H1 (cell line): Measurements from ENCODE around the gene TREM1. TPM values are rescaled to one million over a fixed set of nuclear protein-coding genes. Genes with fewer than 3 reads are reported as not detected.

Source experiments
- CTCF ChIA-PET: fragments of 300-600 bp; sonication (Branson Sonifier 250); formaldehyde crosslinking; loops from one replicate; lab custom pipeline; 2021; ENCODE audit not compliant: partially characterized antibody; lab: Charles Lee
- POLR2A ChIA-PET: fragments of 300-600 bp; sonication (Branson Sonifier 250); formaldehyde crosslinking; loops from one replicate; lab custom pipeline; 2021; ENCODE audit warnings: inconsistent platforms; ENCODE audit not compliant: partially characterized antibody; lab: Charles Lee
- DNase-seq, 2 experiments: peaks; one replicate each; pipeline versions ENCODE4 v3.0.0 to v3.0.0-alpha.2; 2010 to 2022; ENCODE audit warnings: low spot score in 2 of 2, low read depth in 1 of 2, mixed read lengths in 1 of 2
- FAIRE-seq: peaks from 2 replicates; lab custom pipeline; 2011; peaks lifted over from hg19 to GRCh38; lab: Jason Lieb, UNC
- H2AFZ ChIP-seq: 2 replicates; pipeline ENCODE4 v1.8.1; 2012; ENCODE audit warnings: low read length, inconsistent platforms
- H2AK5ac ChIP-seq: 2 replicates; pipeline ENCODE4 v1.6.1; 2013; ENCODE audit warnings: low read depth, low read length
- H2BK120ac ChIP-seq: replicated peaks from 2 replicates; pipeline ENCODE3; 2013; ENCODE audit warnings: low read depth, low read length, inconsistent platforms
- H2BK12ac ChIP-seq: 2 replicates; pipeline ENCODE4 v1.6.1; 2013; ENCODE audit warnings: low read depth, low read length
- H2BK15ac ChIP-seq: 2 replicates; pipeline ENCODE4 v1.6.1; 2013; ENCODE audit warnings: low read length
- H2BK20ac ChIP-seq: 2 replicates; pipeline ENCODE4 v1.6.1; 2013; ENCODE audit warnings: low read length
- H2BK5ac ChIP-seq: 2 replicates; pipeline ENCODE4 v1.6.1; 2013; ENCODE audit warnings: low read depth, low read length
- H3K14ac ChIP-seq: 2 replicates; pipeline ENCODE4 v1.6.1; 2013; ENCODE audit warnings: inconsistent platforms; ENCODE audit not compliant: insufficient read length
- H3K18ac ChIP-seq: 2 replicates; pipeline ENCODE4 v1.6.1; 2013; ENCODE audit warnings: low read length; ENCODE audit errors: extremely low read depth
- H3K23ac ChIP-seq: 2 replicates; pipeline ENCODE4 v1.6.1; 2013; ENCODE audit warnings: inconsistent platforms; ENCODE audit not compliant: insufficient read length
- H3K23me2 ChIP-seq: 2 replicates; pipeline ENCODE4 v1.6.1; 2013; ENCODE audit warnings: low read depth, low read length
- H3K27ac ChIP-seq: 2 replicates; pipeline ENCODE4 v1.6.1; 2011; ENCODE audit warnings: low read depth, low read length, inconsistent platforms
- H3K27me3 ChIP-seq, 4 experiments: replicated peaks in 1 of 4; 1 replicate in 1 of 4; 2 replicates in 3 of 4; pipeline versions ENCODE4 v1.6.1 to v1.8.1; 2011 to 2013; ENCODE audit warnings: low read length in 3 of 4, mild to moderate bottlenecking in 3 of 4, inconsistent platforms in 2 of 4, mixed read lengths in 2 of 4, moderate library complexity in 1 of 4; ENCODE audit not compliant: control insufficient read depth in 3 of 4, insufficient read depth in 3 of 4; ENCODE audit errors: extremely low read depth in 1 of 4
- H3K36me3 ChIP-seq, 4 experiments: 2 replicates each; pipeline versions ENCODE4 v1.6.1 to v1.8.1; 2011 to 2013; ENCODE audit warnings: mild to moderate bottlenecking in 4 of 4, low read length in 3 of 4, moderate library complexity in 2 of 4, control low read depth in 1 of 4, inconsistent platforms in 1 of 4; ENCODE audit not compliant: insufficient read depth in 4 of 4, control insufficient read depth in 2 of 4
- H3K4ac ChIP-seq: replicated peaks from 2 replicates; pipeline ENCODE3; 2013; ENCODE audit warnings: low read length, low read depth, mixed read lengths, inconsistent platforms; ENCODE audit not compliant: insufficient read length
- H3K4me1 ChIP-seq, 4 experiments: replicated peaks in 1 of 4; 1 replicate in 1 of 4; 2 replicates in 3 of 4; pipeline versions ENCODE4 v1.6.1 to v1.8.1; 2011 to 2013; ENCODE audit warnings: low read length in 3 of 4, inconsistent platforms in 2 of 4, mixed read lengths in 1 of 4; ENCODE audit not compliant: insufficient read depth in 4 of 4, control insufficient read depth in 3 of 4
- H3K4me2 ChIP-seq, 2 experiments: 2 replicates each; pipeline versions ENCODE4 v1.6.1 to v1.8.1; 2011 to 2013; ENCODE audit warnings: low read depth in 2 of 2, low read length in 2 of 2, control low read depth in 1 of 2, inconsistent platforms in 1 of 2, mild to moderate bottlenecking in 1 of 2; ENCODE audit not compliant: insufficient read depth in 1 of 2
- H3K4me3 ChIP-seq, 4 experiments: fragments of 200-600, 300-600 bp in 1 of 4; sonication (generic), shearing (Covaris generic), sonication (Bioruptor Twin) in 1 of 4; 2 replicates each; pipeline versions ENCODE4 v1.5.1 to v1.8.1; 2011 to 2016; ENCODE audit warnings: low read length in 4 of 4, low read depth in 3 of 4, control low read depth in 2 of 4, inconsistent platforms in 2 of 4, mild to moderate bottlenecking in 2 of 4, mixed read lengths in 1 of 4, moderate library complexity in 1 of 4; ENCODE audit not compliant: insufficient read depth in 2 of 4; ENCODE audit errors: extremely low read depth in 1 of 4
- H3K56ac ChIP-seq: replicated peaks from 2 replicates; pipeline ENCODE3; 2013; ENCODE audit warnings: low read depth, mild to moderate bottlenecking, mixed read lengths, low read length, inconsistent platforms; ENCODE audit not compliant: insufficient read length
- H3K79me1 ChIP-seq: 2 replicates; pipeline ENCODE4 v1.6.1; 2013; ENCODE audit warnings: low read depth, low read length, control low read depth
- H3K79me2 ChIP-seq, 2 experiments: 2 replicates each; pipeline versions ENCODE4 v1.6.1 to v1.8.1; 2012 to 2013; ENCODE audit warnings: low read length in 2 of 2, mild to moderate bottlenecking in 2 of 2, inconsistent platforms in 1 of 2; ENCODE audit not compliant: insufficient read depth in 2 of 2, control insufficient read depth in 1 of 2
- H3K9ac ChIP-seq, 4 experiments: replicated peaks in 1 of 4; 1 replicate in 1 of 4; 2 replicates in 3 of 4; pipeline versions ENCODE4 v1.6.1 to v1.8.1; 2011 to 2013; ENCODE audit warnings: low read depth in 3 of 4, low read length in 3 of 4, control low read depth in 2 of 4, mild to moderate bottlenecking in 2 of 4, moderate library complexity in 2 of 4, inconsistent platforms in 1 of 4; ENCODE audit errors: extremely low read depth in 1 of 4
- H3K9me3 ChIP-seq, 2 experiments: 2 replicates each; pipeline versions ENCODE4 v1.6.1 to v1.8.1; 2012 to 2013; ENCODE audit warnings: mild to moderate bottlenecking in 2 of 2, moderate library complexity in 2 of 2, control low read depth in 1 of 2, inconsistent platforms in 1 of 2, low read depth in 1 of 2, low read length in 1 of 2, mixed read lengths in 1 of 2; ENCODE audit not compliant: insufficient read depth in 2 of 2
- H4K20me1 ChIP-seq, 2 experiments: replicated peaks in 1 of 2; 2 replicates each; pipeline versions ENCODE3 to v1.8.1; 2011 to 2013; ENCODE audit warnings: inconsistent platforms in 2 of 2, low read length in 2 of 2, mild to moderate bottlenecking in 1 of 2; ENCODE audit not compliant: insufficient read depth in 2 of 2, control insufficient read depth in 1 of 2
- H4K5ac ChIP-seq: 2 replicates; pipeline ENCODE4 v1.6.1; 2013; ENCODE audit warnings: low read length, low read depth, mixed read lengths, inconsistent platforms; ENCODE audit not compliant: insufficient read length
- H4K8ac ChIP-seq: 2 replicates; pipeline ENCODE4 v1.8.0; 2013; ENCODE audit warnings: mild to moderate bottlenecking, moderate library complexity, low read length, inconsistent platforms; ENCODE audit not compliant: insufficient read depth; ENCODE audit errors: extremely low read depth
- H4K91ac ChIP-seq: replicated peaks from 2 replicates; pipeline ENCODE3; 2013; ENCODE audit warnings: low read length, mixed read lengths, inconsistent platforms; ENCODE audit not compliant: insufficient read length
- WGBS, 2 experiments: shearing (Covaris generic) in 1 of 2; methylation state at CpG; one replicate each; pipeline versions ENCODE4 v1.1.6 to v1.1.7; 2013 to 2015; ENCODE audit warnings: low lambda C conversion rate in 2 of 2, mixed read lengths in 2 of 2, inconsistent platforms in 1 of 2, low coverage in 1 of 2, missing lambda C conversion rate in 1 of 2; ENCODE audit not compliant: insufficient replicate concordance in 2 of 2, insufficient coverage in 1 of 2, insufficient read length in 1 of 2; ENCODE audit errors: extremely low coverage in 1 of 2, missing lambda C conversion rate in 1 of 2; 5-methylcytosine and 5-hydroxymethylcytosine counted together
- polyA plus RNA-seq, 7 experiments: library from polyadenylated mRNA; depleted of rRNA in 3 of 7; stranded (reverse) in 5 of 7; unstranded in 2 of 7; fragments of >200 nt in 5 of 7; fragments of 200-250 nt in 2 of 7; gene quantifications; 1 replicate in 5 of 7; 2 replicates in 1 of 7; 4 replicates in 1 of 7; pipeline versions ENCODE4 v1.2.1 to v1.2.3, GENCODE V29; 2011 to 2013; ENCODE audit warnings: missing spikeins in 2 of 7, mixed read lengths in 2 of 7
- total RNA-seq: library from RNA; stranded (reverse); fragmentation: NEBNext Ultra II Directional; extraction: Animal tissue kit (Norgen Biotek cat#: 25700); gene quantifications from 2 replicates; pipeline ENCODE4 v1.2.1, GENCODE V29; 2021

Gene TREM1
- total and polyA plus RNA-seq, 2 of the 8 experiments (the other 6 are each of a cell fraction or from before 2014, with no cell fraction given): not detected

DNA sequence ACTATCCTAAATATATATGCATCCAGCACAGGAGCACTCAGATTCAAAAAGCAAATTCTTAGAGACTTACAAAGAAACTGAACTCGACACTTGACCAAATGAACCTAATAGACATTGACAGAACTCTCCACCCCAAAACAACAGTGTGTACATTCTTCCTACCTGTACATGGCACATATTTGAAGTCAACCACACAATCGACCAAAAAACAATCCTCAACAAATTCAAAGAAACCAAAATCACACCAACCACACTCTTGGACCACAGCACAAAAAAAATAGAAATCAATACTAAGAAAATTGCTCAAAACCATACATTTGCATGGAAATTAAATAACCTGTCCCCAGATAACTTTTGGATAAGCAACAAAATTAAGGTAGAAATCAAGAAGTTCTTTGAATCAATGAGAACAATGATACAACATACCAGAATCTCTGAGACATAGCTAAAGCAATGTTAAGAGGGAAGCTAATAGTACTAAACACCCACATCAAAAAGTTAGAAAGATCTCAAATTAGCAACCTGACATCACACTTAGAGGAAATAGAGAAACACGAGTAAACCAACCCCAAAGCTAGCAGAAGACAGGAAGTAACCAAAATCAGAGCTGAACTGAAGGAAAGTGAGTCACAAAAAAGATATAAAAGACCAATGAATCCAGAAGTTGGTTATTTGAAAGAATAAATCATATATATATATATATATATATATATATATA, 12.5 kb upstream of the TREM1 start:
- no peak overlapping the region for H3K14ac ChIP-seq
- no peaks in the 10 kb centered on the region for H3K79me2 ChIP-seq
- no peak overlapping the region for H3K4me3 ChIP-seq
- no peaks in the 10 kb centered on the region for H3K23me2 ChIP-seq
- no peaks in the 10 kb centered on the region for H3K36me3 ChIP-seq
- H2AFZ ChIP-seq: no peak overlapping the region
- H2BK120ac ChIP-seq: no peak overlapping the region
- DNase-seq: no peak
- no peaks in the 10 kb centered on the region for H4K20me1 ChIP-seq
- H3K9ac ChIP-seq: no peak overlapping the region
- no peak overlapping the region for H4K8ac ChIP-seq
- H3K79me1 ChIP-seq: no peaks in the 10 kb centered on the region
- no peak overlapping the region for H3K4me2 ChIP-seq
- H2AK5ac ChIP-seq: no peak overlapping the region
- ChIA-PET POLR2A (no interaction called here), CTCF (interaction anchor here (0.6 to 1.2 kb wide), 4 partner anchors 9 to 110 kb away, joined by 3 read pairs; no protein-coding TSS in a partner anchor)
- H2BK15ac ChIP-seq: no peak overlapping the region
- no peak overlapping the region for H3K27ac ChIP-seq
- no peak overlapping the region for H2BK20ac ChIP-seq
- no peak overlapping the region for H2BK5ac ChIP-seq
- H4K5ac ChIP-seq: no peak overlapping the region
- H3K27me3 ChIP-seq: peaks cover 0 to 2% (median under 1%) of the 10 kb centered on the region in 4 experiments; a peak in 3 of 7 replicates
- H3K23ac ChIP-seq: no peak overlapping the region
- no peak for FAIRE-seq
- H4K91ac ChIP-seq: no peak overlapping the region
- peaks cover 0 to 11% (median 3%) of the 10 kb centered on the region in 4 experiments; a peak in 3 of 7 replicates for H3K4me1 ChIP-seq
- H3K56ac ChIP-seq: no peak overlapping the region
- no peak overlapping the region for H2BK12ac ChIP-seq
- H3K18ac ChIP-seq: no peak overlapping the region
- 84% methylated on average over 3 of the region's 3 CpGs; no CpG with 5 or more reads in 1 of the 2 experiments for WGBS, 2 experiments
- no peak overlapping the region for H3K4ac ChIP-seq
- H3K9me3 ChIP-seq: peaks cover 10 to 11% of the 10 kb centered on the region in 2 experiments; a peak in 3 of 4 replicates
